ENCODE results near the gene FAHD2A. TPM values are rescaled to one million over a fixed set of nuclear protein-coding genes. Genes with fewer than 3 reads are reported as not detected.
"Not testable (repeated sequence)": the region's sequence is repeated elsewhere in the genome, so short reads cannot be mapped to it uniquely, and the experiment has no call there.

The FAHD2A gene
- total RNA-seq, 8 experiments from 2014 or later = 14.0 to 33.4 (median 20.5) TPM

DNA sequence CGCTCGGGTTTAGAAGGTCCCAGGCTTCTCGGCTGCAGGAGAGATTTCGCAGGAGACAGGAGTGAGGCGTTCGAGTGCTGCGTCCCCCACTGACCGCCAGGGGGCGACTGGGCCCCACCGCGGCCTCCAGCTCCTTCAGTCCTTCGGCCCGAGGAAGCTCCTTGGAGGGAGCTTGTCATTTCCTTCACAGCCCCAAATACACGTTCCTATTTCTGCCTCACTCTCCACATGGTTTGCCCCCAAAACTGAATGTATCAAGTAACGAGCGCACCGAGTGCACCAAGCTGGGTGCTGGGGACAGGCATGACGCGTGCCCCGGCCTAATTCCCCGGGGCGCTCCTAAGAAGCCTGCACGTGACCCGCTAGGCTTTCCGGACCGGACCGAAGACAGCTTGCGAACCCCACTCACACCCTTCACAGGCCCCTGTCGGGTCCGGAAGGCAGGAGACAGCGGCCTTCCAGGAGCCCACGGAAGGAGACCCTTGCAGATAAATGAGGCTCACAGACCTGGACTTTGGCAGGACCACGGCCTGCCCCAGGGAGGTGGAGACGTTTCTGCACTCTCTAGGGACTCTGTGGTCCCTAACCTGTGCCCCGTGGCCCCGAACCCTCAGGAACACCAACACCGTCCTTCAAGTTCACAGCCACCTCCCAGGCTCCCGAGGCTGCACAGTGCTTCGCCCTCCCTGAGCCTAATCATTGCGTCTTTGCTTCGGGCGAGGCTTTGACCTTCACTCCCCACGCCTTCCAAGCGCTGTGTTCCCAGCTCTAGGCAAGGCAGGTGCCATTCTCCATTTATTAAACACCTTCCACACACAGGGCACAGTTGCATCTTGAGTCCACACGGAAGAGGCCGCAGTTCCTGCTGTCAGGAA is 13.0 kb upstream of the FAHD2A start:
- no peak overlapping the region for H3K4me3 ChIP-seq
- ATAC-seq (replicated peaks in 6 of 8) = peak; percentile 71 to 92 (median 84)
- WGBS, 10 experiments = 0 to 100% (median 62%) methylated on average over 1 to 19 of the region's 46 CpGs; no CpG with 5 or more reads in 1 of the 10 experiments
- in situ Hi-C loops (cut with MboI; ENCODE audit: low pct_unique_long_range_greater_than_20kb in 2 of 9, low sequenced_read_pairs in 9 of 9, unreplicated experiment in 9 of 9) = no loop called here
- H3K27ac ChIP-seq = no peak overlapping the region
- no peaks in the 10 kb centered on the region for H3K4me1 ChIP-seq (replicated peaks in 1 of 2)

DNA sequence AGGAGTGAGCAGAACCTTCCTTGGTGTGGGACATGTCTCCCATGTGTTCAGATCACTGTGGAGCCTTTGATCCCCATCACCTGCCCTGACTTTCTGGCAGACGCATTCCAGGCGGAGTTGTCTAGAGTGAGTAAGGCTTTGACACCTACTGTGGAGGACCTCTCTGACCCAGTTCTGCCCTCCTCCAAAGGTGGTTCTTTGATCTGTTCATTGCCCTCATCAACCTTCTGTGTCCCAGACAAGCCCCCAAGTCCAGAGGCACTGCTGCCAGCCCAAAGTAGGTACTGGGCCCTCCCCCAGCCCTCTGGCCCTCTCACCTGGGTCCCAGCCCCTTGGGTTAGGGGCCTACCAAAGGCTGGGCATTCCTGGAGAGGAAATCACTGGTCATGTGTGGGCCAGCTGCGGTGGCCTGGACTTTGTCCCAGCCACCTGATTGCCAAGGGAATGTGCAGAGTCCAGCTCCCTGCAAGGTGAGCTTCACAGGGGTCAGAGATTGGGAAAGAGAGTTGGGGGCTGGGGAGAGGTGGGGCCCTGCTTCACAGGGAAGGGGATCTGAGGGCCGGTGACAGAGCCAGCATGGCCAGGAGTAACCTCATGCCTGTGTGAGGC is 12.1 kb upstream of the FAHD2A start:
- H3K27ac ChIP-seq = no peak overlapping the region
- in situ Hi-C loops (cut with MboI; ENCODE audit: low pct_unique_long_range_greater_than_20kb in 2 of 9, low sequenced_read_pairs in 9 of 9, unreplicated experiment in 9 of 9) = no loop called here
- no peak overlapping the region for H3K4me3 ChIP-seq
- ATAC-seq (replicated peaks in 6 of 8) = no peak
- WGBS, 10 experiments = 83 to 100% (median 96%) methylated on average over 1 to 2 of the region's 4 CpGs; no CpG with 5 or more reads in 6 of the 10 experiments
- H3K4me1 ChIP-seq (replicated peaks in 1 of 2) = no peaks in the 10 kb centered on the region

DNA sequence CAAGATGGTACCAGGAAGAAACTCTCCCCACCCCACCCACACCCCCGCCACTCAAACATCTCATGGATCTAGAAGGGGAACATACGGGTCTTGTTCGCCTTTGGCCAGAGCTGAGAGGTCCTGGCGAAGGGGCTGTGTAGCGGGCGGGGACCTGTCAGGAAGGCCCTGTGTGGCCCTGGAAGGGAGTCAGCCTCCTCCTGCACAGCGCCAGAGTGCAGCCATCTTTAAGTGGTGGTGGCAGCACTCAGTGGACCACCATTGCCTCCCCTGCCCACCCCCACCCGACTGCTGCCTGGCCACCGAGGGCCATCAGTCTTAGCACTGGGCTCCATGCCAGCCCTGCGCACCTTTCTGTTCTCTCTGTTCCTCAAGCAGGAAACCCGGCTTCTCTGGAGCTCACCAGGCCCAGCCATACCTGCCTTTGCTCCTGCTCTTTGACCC is 11.6 kb upstream of the FAHD2A start:
- in situ Hi-C loops (cut with MboI; ENCODE audit: low pct_unique_long_range_greater_than_20kb in 2 of 9, low sequenced_read_pairs in 9 of 9, unreplicated experiment in 9 of 9) = no loop called here
- Histone ChIP-seq H3K27ac (no peak overlapping the region), H3K4me3 (no peak overlapping the region), H3K4me1 (replicated peaks in 1 of 2) (no peaks in the 10 kb centered on the region)
- no peak for ATAC-seq (replicated peaks in 6 of 8)
- 60% methylated on average over 3 of the region's 11 CpGs; no CpG with 5 or more reads in 9 of the 10 experiments for WGBS, 10 experiments

DNA sequence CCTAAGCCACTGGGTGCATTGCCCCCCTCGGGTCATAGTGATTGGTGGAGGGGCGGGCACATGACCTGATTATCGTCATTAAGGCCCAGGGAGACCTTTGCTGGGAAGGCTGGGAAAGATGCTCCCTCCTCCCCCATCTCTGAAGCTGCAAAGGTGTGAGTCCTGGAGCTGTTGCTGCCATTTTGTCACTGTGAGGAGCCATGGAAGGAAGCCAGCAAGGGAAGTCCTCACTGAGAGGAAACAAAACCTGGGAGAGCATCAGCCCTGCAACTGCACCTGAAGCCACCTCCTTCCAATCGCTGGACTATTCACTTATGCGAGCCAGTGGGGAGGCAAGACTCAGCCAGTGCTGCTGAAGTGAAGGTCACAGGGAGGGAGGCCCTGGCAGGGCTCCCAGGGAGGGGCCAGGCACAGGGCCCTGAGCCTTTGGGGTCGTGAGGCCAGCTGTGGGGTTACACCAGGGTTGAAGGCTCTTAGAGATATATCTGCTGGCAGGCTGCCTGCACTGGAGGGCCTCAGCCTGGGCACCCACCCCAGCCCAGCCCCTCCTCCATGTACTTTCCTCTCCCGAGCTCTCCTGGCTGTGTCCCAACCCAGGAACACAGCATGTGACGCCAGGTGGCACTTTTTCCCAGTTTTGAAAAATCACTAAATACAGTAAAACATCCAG is 10.7 kb upstream of the FAHD2A start:
- WGBS, 10 experiments = 21 to 67% (median 57%) methylated on average over 2 to 4 of the region's 8 CpGs; no CpG with 5 or more reads in 5 of the 10 experiments
- no peak for ATAC-seq (replicated peaks in 6 of 8)
- Histone ChIP-seq H3K4me1 (replicated peaks in 1 of 2) (no peaks in the 10 kb centered on the region), H3K27ac (no peak overlapping the region), H3K4me3 (no peak overlapping the region)
- in situ Hi-C loops (cut with MboI; ENCODE audit: low pct_unique_long_range_greater_than_20kb in 2 of 9, low sequenced_read_pairs in 9 of 9, unreplicated experiment in 9 of 9) = no loop called here

DNA sequence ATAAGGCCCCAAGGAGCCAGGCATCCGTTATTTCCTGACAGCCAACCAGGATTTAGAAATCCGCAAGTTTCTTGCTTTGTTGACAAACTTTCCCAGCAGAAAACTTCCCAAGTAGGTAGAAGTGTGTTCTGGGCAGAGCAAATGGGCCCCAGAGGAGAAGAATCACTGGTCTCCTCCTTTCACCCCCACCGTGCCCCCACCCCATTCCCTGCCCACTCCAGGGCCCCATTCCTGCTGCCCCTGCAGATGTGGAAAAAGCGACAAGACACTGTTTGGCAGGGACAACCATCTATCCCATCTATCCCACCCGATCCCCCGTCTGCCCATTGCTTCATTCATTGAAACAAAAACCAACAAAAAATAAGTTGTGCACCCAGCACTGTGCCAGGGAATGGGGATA is 10.2 kb upstream of the FAHD2A start:
- Histone ChIP-seq H3K27ac (no peak overlapping the region), H3K4me1 (replicated peaks in 1 of 2) (no peaks in the 10 kb centered on the region), H3K4me3 (no peak overlapping the region)
- in situ Hi-C loops (cut with MboI; ENCODE audit: low pct_unique_long_range_greater_than_20kb in 2 of 9, low sequenced_read_pairs in 9 of 9, unreplicated experiment in 9 of 9) = no loop called here
- 80 to 95% methylated on average over 1 to 2 of the region's 6 CpGs; no CpG with 5 or more reads in 8 of the 10 experiments for WGBS, 10 experiments
- no peak for ATAC-seq (replicated peaks in 6 of 8)

DNA sequence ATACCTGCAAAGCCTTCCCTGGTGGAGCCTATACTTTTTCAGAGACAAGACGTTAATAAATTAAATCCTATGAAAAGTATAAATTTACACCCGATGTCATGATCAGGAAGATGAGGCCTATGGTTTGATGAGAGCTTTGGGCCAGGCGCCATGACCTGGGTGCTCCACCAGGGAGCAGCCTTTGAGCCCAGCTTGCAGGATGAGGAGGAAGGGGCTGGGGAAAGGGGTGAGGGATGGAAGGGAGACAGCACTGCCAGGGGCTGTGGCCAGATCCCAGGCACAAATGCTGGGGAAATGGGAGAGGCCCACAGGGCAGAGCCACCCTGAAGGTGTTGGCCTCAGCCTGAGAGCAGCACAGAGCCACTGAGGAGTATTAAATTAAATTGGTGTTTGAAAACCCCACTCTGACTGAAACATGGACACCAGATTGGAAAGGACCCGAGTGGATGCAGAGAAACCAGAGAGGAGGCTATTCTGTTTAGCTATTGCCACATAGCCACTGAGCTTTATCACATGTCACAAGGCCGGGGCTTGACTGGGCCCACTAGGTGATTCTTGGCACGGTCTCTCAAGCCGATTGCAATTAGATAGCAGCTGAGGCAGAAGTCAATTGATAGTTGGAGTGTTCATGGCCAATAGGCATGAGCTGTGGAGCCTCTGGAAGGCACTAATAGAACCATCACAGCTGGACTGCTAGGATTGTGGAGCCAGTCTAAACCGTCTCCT is 9.6 kb upstream of the FAHD2A start:
- ATAC-seq (replicated peaks in 6 of 8) = no peak
- Histone ChIP-seq H3K4me1 (replicated peaks in 1 of 2) (no peaks in the 10 kb centered on the region), H3K4me3 (no peak overlapping the region), H3K27ac (no peak overlapping the region)
- in situ Hi-C loops (cut with MboI; ENCODE audit: low pct_unique_long_range_greater_than_20kb in 2 of 9, low sequenced_read_pairs in 9 of 9, unreplicated experiment in 9 of 9) = no loop called here
- WGBS, 10 experiments = 17 to 89% (median 76%) methylated on average over 1 to 4 of the region's 8 CpGs; no CpG with 5 or more reads in 3 of the 10 experiments

DNA sequence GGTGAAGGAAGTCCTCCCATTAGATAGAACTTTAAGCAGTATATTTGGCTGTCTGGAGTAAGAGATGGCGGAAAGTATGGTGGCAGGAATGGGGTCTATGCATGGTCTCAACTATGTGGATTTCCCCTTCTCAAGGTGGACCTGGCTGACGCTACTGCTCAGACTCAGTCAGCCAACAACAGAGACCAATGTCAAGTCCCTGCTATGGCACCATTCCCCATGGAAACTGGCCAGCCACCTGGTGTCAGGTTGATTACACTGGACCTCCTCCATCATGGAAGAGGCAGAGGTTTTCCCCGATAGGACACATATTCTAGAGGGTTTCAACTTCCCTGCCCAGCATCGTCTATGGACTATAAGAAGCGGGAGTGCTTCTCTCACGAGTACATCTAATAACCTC is 8.6 kb upstream of the FAHD2A start:
- H3K27ac ChIP-seq = no peak overlapping the region
- in situ Hi-C loops (cut with MboI; ENCODE audit: low pct_unique_long_range_greater_than_20kb in 2 of 9, low sequenced_read_pairs in 9 of 9, unreplicated experiment in 9 of 9) = no loop called here
- H3K4me3 ChIP-seq = no peak overlapping the region
- 51 to 100% (median 88%) methylated on average over 1 to 5 of the region's 6 CpGs; no CpG with 5 or more reads in 2 of the 10 experiments for WGBS, 10 experiments
- no peak for ATAC-seq (replicated peaks in 6 of 8)
- no peaks in the 10 kb centered on the region for H3K4me1 ChIP-seq (replicated peaks in 1 of 2)

DNA sequence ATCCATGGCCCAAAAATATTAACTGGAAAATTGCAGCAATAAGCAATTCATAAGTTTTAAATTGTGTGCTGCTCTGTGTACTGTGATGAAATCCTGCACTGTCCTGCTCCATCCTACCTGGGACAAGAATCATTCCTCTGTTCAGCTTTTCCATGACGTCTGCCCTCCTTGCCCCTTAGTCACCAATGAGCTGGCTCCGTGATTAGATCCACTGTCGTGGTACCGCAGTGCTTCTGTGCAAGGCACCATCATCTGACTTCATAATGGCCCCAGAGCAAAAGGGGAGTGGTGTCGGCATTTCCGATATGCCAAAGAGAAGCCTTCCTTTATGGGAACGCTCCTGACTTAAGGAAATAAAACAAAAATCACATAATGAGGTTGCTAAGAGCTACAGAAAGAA is 3.4 kb upstream of the FAHD2A start:
- H3K27ac ChIP-seq = no peak overlapping the region
- no peak for ATAC-seq (replicated peaks in 6 of 8)
- in situ Hi-C loops (cut with MboI; ENCODE audit: low pct_unique_long_range_greater_than_20kb in 2 of 9, low sequenced_read_pairs in 9 of 9, unreplicated experiment in 9 of 9) = no loop called here
- H3K4me3 ChIP-seq = no peak overlapping the region
- peaks cover 9 to 11% of the 10 kb centered on the region in 2 donors for H3K4me1 ChIP-seq (replicated peaks in 1 of 2)
- WGBS, 10 experiments = 70 to 100% (median 96%) methylated on average over 3 to 7 of the region's 7 CpGs; no CpG with 5 or more reads in 1 of the 10 experiments

DNA sequence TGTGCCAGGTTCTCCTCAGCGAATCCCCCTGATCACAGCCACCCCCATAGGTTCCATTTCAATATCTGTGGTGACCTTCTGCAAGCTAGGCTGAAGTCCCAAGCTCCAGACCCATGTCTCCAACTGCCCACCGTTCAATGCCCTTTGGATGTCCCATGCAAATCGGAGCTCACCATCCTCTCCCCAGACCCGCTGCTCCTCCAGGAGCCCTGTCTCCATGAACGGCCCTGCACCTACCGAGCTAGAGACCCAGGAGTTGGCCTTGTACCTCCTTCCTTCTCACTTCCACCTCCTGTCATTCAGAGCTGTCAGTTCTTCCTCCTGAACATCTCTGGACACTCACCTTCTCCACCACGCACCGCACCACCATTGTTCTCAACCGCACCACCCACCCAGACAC is 1.0 kb upstream of the FAHD2A start:
- Histone ChIP-seq H3K4me3 (peak overlapping the region; percentile 76 to 99 (median 91)), H3K4me1 (replicated peaks in 1 of 2) (peaks cover 9 to 11% of the 10 kb centered on the region in 2 donors), H3K27ac (no peak overlapping the region)
- 57 to 90% (median 73%) methylated on average over 1 to 7 of the region's 9 CpGs; no CpG with 5 or more reads in 4 of the 10 experiments for WGBS, 10 experiments
- in situ Hi-C loops (cut with MboI; ENCODE audit: low pct_unique_long_range_greater_than_20kb in 2 of 9, low sequenced_read_pairs in 9 of 9, unreplicated experiment in 9 of 9) = no loop called here
- ATAC-seq (replicated peaks in 6 of 8) = no peak

DNA sequence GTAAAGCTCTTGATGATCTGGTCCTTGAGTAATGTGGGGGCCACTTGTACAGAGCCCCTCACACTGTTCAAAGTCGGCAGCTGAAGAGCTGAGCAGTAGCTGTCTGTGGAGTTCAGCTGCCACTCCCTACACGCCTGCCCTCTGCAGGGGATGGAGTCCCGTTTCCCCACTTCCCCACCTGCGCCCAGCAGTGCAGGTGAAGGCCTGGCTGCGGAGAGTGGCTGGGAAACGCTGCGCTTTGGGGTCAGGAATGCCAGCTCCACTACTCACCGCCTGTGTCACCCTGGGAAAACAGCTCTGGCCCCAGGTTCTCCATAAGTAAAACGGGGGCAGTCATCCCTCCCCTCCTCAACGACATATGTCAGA is 521 bp upstream of the FAHD2A start:
- peak overlapping the region; percentile 76 to 99 (median 91) for H3K4me3 ChIP-seq
- WGBS, 10 experiments = 0 to 3% (median 0%) methylated on average over 1 to 6 of the region's 10 CpGs; no CpG with 5 or more reads in 3 of the 10 experiments
- ATAC-seq (replicated peaks in 6 of 8) = peak in 7 of 8 experiments; percentile 17 to 57 (median 43)
- peak overlapping the region; percentile 68 to 87 for H3K27ac ChIP-seq
- peaks cover 9 to 11% of the 10 kb centered on the region in 2 donors for H3K4me1 ChIP-seq (replicated peaks in 1 of 2)
- in situ Hi-C loops (cut with MboI; ENCODE audit: low pct_unique_long_range_greater_than_20kb in 2 of 9, low sequenced_read_pairs in 9 of 9, unreplicated experiment in 9 of 9) = not testable (repeated sequence)

DNA sequence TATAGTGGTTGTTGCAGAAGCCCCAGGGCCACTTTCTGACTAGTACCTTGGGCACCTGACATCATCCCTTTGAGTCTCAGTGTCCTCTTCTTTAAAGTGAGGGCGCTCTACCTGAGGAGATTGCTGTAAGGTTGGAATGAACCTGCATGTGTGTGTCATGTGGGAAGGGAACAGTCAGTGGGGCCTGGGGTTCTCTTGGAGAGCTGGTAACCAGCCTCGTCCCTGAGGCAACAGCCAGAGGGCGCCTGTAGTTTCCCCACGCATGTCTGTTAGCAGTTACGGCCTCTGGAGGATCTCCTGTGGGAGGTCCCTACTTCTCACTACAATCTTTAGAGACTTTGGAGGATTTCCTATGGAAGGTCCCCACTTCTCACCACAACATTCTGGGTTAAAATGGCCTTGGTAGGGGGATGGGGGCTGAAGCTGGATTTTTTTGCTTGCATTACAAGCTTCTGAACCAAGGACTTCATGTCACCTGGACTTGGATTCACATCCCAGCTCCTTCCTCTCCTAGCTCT is 755 bp downstream of the FAHD2A start:
- in situ Hi-C loops (cut with MboI; ENCODE audit: low pct_unique_long_range_greater_than_20kb in 2 of 9, low sequenced_read_pairs in 9 of 9, unreplicated experiment in 9 of 9) = not testable (repeated sequence)
- Histone ChIP-seq H3K4me3 (peak overlapping the region; percentile 76 to 99 (median 91)), H3K4me1 (replicated peaks in 1 of 2) (peaks cover 9 to 11% of the 10 kb centered on the region in 2 donors), H3K27ac (peak overlapping the region; percentile 68 to 87)
- WGBS, 10 experiments = 0% methylated on average over 1 to 4 of the region's 5 CpGs; no CpG with 5 or more reads in 6 of the 10 experiments
- ATAC-seq (replicated peaks in 6 of 8) = peak; percentile 20 to 50 (median 36)

DNA sequence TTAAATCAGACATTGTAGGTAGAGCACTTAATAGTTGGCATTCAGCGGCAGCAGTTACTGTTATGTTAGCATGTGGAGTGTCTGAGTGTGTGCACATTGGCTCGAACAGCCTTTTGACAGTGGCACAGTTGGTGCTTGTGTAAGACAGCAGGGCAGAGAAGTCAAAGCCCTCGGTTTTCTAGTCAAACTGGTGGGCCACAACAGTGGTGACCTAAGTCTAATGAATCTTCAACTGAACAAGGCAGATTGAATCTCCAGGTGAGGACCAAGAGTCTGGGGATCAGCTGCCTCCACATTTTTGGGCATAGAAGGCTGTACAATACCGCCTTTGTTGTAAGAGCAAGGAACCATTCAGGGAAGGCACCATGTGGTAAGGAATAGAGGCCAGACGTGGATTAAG is 1.3 kb downstream of the FAHD2A start:
- WGBS, 10 experiments = 71 to 100% (median 90%) methylated on average over 2 to 4 of the region's 5 CpGs; no CpG with 5 or more reads in 2 of the 10 experiments
- H3K27ac ChIP-seq; ATAC-seq (replicated peaks in 6 of 8); in situ Hi-C loops (cut with MboI; ENCODE audit: low pct_unique_long_range_greater_than_20kb in 2 of 9, low sequenced_read_pairs in 9 of 9, unreplicated experiment in 9 of 9): not testable (repeated sequence)
- Histone ChIP-seq H3K4me3 (peak overlapping the region in 3 of 5 donors; percentile 91 to 99 (median 95)), H3K4me1 (replicated peaks in 1 of 2) (peaks cover 9 to 11% of the 10 kb centered on the region in 2 donors)

Data from motor neuron (in vitro differentiated cells).